ENCODE results near the gene SELENOW.
"Not testable (repeated sequence)": the region's sequence is repeated elsewhere in the genome, so short reads cannot be mapped to it uniquely, and the experiment has no call there.

Gene SELENOW

DNA sequence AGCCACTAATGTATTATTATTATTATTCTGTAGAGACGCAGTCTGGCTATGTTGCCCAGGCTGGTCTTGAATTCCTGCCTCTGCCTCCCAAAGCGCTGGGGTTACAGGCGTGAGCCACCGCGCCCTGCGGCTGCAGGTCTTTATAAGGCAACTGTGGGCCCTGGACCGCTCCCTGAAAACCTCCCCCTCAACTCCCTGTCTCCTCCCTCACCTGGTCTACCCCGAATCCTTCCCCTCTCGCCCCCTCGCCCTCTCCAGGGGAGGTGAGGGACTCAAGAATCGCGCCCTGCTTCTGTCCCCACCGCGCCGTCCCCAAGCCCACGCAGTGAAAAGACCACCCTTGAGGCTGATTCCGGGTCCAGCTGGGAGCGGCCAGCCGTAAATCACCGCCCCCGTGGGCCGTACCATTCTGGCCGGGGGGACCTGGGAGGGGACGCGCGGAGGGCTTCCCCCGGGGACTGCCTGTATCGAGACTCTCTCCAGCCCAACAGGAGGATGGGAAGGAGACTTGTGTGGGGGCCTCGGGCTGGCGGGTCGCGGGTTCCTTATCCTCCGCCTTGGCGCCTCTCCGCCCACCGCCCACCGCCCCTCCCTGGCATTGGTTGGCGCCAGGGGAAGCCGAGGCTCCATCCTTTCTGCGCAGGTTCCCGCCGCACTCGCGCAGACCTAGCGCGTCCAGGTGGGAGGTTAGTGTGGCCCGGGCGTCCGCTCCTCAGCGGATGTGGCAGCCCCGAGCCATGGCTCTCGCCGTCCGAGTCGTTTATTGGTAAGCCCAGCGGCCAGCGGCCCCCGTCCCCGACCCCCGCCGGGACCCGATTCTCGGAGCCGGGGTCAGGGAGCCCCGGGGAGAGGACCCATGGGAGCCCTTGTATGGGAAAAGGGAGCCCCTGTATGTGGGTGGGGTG is at the start of gene SELENOW:
SELENOW (plus strand) TSS at position 655 of the 905 bp plus-strand sequence; CDS start at position 738, 83 bp downstream.
- DNase-seq (ENCODE audit: low spot score), result peak; percentile 95

DNA sequence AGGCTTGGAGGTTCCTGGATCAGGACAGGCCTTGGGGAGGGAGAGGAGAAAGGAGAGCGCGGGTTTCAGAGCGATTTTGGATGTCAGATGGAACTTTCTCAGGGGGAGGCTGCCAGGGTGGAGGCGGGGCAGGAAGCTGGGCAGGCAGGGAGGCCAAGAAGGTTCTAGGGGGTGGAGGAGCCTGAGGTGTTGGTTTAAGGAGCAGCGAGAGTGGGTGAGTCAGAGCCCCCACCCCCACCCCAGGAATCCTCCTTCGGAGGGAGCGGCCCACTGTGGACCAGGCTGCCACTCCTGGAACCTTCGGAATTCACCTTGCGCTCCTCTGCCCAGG is 49.1 kb upstream of the SELENOW start:
- DNase-seq (ENCODE audit: low spot score), result no peak

DNA sequence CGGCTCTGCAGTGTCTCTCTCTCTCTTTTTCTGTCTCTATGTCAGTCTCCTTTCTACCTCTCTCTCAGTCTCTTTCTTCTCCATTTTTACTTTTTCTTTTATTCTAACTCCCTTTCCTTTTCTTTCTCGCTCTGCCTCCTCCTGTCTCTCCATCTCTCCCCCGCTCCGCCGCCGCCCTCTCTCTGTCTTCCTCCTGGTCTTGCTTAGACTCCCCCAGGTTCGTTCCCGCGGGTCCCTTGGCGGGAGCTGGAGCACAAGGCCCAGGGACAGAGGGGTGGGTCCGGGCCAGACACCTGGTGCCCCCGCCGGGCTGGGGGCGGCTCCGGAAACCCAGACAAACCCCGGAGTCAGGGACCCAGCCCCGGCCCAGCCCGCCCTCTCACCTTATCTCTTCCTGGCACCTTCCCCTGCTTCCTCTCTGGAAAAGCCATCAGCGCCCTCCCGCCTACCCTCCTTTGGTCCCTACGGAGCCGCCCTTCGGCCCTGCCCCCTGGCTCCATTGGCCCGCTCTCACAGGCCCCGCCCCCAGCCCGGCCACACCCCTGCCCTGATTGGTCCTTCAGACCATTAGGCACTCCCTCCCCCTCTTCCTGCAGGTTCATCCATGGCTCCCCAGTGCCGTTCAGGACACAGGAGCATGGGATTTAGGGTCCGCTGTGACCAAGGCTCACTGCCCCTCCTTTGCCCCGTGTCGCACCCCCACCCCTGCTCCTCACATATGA is 48.5 kb upstream of the SELENOW start:
- DNase-seq (ENCODE audit: low spot score), result no peak

DNA sequence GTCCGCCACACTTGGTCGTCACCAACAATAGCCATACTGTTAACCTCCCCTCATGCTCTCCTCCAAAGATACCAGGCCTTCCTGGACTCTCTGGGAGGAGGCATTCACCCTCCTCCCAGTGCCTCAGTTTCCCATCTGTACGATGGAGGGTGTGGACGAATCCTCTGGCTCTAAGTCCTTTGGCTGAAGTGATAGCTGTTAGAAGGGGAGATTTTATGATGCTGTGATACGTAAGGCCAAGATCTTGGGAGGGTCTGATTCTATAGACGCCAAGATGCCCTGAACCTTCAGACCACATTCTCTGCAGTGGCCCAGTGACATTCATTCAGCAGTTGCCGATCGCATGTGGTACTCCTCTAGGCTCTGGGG is 48.0 kb upstream of the SELENOW start:
- DNase-seq (ENCODE audit: low spot score), result no peak

DNA sequence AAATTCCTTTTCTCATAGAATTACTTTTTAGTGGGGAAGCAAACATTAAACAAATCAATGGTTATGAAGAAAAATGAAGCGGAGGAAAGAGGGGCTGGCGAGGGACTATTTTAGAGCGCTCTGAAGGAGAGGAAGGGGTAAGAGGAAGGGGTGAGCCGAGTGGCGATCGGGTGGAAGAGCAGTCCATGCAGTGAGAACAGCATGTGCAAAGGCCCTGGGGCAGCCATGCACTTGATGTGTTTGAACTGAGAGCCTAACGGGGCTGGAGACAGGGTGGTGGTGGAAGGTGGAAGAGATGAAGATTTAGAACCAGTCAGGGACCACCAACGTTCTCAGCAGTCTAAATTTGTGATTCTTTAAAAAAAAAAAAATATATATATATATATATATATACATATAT is 47.6 kb upstream of the SELENOW start:
- no peak for DNase-seq (ENCODE audit: low spot score)

DNA sequence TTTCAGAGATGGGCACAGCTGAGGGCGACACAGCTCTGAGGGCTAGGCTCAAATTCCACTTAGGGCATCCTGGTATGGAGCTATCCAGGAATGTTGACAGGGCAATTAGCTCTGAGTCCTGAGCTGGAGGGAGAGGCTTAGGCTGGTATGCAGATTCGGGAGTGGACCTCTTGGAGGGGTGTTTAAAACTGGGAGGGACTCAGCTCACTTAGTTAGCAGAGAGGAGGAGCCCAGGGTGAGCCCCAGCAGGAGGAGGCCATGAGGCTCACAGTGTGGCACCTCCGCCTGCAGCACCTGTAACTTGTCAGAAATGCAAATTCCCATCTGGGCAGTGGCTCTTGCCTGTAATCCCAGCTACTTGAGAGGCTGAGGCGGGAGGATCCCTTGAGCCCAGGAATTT is 43.4 kb upstream of the SELENOW start:
- DNase-seq (ENCODE audit: low spot score), result no peak

DNA sequence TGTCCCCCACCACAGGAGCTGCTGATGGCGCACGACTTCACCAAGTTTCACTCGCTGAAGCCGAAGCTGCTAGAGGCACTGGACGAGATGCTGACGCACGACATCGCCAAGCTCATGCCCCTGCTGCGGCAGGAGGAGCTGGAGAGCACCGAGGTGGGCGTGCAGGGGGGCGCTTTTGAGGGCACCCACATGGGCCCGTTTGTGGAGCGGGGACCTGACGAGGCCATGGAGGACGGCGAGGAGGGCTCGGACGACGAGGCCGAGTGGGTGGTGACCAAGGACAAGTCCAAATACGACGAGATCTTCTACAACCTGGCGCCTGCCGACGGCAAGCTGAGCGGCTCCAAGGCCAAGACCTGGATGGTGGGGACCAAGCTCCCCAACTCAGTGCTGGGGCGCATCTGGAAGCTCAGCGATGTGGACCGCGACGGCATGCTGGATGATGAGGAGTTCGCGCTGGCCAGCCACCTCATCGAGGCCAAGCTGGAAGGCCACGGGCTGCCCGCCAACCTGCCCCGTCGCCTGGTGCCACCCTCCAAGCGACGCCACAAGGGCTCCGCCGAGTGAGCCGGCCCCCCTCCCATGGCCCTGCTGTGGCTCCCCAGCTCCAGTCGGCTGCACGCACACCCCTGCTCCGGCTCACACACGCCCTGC is 37.5 kb upstream of the SELENOW start:
- no peak for DNase-seq (ENCODE audit: low spot score)

DNA sequence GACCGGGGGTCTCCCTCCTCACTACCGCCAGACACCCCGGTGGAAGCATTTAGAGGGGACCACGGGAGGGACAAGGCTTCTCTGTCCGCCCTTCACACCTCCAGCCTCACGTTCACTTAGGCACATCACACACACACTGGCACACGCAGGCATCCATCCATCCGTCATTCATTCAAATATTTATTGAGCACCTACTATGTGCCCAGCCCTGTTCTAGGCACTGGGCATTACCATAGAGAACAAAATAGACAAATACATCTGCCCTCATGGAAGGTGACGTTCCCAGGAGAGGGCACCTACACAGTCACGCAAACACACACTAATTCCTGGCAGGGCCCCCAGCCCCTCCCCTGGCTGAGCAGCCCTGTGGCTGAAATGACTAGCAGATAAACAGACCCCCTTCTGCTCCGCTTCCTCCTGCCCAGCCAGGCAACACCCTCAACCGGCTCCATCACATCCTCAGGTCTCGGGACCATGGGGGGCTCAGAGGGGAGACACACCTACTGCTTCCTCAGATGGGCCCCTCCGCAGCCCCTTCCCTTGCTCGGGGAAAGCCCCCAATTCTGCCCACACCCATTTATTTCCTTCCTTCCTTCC is 36.9 kb upstream of the SELENOW start:
- no peak for DNase-seq (ENCODE audit: low spot score)

DNA sequence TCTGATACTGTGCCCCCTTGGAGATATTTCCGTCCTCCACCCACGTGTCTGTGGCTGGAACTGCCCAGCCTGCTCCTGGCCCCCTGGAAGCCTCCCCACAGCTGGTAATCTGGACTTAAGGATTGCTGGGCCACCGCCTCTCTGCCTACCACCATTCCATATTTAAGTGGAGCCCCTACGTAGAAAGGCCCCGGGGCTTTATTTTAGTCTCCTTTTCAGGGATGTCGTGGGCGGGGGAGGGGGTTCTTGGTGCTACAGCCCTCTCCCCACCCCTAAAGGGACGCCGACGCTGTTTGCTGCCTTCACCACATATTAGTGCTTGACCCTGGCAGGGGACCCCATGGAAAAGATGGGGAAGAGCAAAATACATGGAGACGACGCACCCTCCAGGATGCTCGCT is 35.9 kb upstream of the SELENOW start:
- DNase-seq (ENCODE audit: low spot score), result no peak

DNA sequence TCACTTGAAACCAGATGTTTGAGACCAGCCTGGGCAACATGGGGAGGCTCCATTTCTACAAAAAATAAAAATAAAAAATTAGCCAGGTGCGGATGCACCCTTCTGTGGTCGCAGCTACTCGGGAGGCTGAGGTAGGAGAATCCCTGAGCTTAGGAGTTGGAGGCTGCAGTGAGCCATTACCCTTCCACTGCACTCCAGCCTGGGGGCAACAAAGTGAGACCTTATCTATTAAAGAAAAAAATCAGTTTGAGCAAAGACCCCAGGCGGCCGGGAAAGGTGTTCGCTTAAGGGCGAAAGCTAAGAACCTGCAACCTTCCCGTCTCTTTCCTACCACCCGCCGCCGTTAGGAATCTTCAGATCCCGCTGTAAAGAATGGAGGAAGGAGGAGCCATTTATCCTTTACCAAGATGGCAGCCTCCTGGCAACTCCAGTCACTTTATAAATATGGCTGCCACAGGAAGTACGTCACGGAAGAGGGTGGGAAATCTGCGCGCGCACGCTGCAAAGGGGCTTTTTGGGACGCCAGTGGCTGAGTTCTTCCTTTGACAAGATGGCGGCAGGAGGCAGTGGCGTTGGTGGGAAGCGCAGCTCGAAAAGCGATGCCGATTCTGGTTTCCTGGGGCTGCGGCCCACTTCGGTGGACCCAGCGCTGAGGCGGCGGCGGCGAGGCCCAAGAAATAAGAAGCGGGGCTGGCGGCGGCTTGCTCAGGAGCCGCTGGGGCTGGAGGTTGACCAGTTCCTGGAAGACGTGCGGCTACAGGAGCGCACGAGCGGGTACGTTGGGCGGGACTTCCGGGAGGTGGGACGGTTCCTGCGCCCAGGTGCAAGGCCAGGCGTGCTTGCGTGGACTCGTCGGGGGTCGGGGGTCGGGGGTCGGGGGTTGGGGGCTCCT is 33.2 kb upstream of the SELENOW start, which contains the start of gene NOP53:
NOP53 (plus strand) TSS at position 537 of the 892 bp plus-strand sequence; CDS start at position 551, 14 bp downstream.
- peak; percentile 94 for DNase-seq (ENCODE audit: low spot score)

DNA sequence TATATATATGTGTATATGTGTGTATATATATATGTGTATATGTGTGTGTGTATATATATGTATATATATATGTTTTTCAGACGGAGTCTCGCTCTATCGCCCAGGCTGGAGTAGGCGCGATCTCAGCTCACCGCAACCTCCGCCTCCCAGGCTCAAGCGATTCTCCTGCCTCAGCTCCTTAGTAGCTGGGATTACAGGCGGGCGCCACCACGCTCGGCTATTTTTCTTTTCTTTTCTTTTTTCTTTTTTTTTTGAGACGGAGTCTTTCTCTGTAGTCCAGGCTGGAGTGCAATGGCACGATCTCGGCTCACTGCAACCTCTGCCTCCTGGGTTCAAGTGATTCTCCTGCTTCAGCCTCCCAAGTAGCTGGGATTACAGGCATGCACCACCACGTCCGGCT is 32.4 kb upstream of the SELENOW start:
- not testable (repeated sequence) for DNase-seq (ENCODE audit: low spot score)

DNA sequence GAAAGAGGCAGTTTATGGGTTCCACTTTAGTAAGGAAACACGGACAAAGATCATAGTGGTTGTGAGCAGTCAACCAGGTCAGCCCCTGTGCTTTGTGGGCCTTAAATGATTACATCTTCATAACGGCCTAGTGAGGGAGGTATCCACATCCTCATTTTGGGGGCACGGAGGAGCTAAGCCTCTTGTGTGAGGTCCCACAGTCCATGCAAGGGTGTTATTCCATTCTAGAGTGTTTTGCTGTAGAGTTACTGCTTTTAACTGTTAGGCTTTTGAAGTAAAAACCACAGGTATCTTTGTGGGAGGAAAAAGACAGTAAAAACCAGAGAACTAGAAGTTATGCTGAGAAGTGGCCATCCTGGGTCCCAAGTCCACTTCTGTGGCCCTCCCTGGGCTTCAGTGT is 29.2 kb upstream of the SELENOW start:
- no peak for DNase-seq (ENCODE audit: low spot score)

DNA sequence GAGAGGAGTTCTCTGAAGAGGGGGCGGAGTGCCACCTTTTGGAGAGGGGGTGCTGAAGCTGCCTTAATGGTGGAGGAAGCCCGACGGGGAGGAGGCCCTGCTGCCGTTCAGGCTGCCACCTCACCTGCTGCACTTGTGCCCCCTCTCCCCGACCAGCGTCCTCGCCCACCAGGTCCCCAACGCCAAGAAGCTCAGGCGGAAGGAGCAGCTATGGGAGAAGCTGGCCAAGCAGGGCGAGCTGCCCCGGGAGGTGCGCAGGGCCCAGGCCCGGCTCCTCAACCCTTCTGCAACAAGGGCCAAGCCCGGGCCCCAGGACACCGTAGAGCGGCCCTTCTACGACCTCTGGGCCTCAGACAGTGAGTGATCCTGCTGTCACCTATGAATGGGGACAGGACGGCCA is 27.8 kb upstream of the SELENOW start:
- no peak for DNase-seq (ENCODE audit: low spot score)

DNA sequence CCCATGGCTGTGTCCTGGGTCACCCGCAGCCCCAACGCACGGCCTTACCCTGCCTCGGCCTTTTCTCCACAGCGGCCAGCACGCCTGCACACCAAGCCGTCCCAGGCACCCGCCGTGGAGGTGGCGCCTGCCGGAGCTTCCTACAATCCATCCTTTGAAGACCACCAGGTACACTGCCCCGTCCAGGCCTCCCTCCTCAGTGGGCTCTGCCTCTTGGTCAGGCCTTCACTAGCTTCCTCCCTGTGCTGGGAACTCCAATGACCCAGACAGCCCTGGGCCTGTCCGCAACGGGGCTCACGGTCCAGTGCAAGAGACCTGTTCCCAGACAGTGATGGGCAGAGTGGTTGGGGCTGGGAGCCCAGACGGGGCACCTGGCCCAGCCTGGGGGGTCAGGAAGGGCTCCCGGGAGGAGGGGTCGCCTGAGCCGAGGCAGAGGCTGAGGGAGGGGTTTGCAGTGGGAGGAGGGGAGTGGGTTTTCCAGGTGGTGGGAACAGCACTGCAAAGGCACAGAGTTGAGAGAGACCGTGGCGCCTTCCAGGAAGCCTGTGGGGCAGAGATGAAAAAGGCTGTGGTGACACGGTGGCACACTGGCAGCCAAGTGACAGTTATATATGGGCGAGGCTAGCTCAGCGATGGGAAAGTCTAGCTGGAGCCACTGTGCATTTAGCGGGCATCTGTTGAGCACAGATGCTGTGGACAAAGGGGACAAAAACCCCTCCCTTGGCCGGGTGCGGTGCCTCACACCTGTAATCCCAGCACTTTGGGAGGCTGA is 25.9 kb upstream of the SELENOW start:
- no peak for DNase-seq (ENCODE audit: low spot score)

DNA sequence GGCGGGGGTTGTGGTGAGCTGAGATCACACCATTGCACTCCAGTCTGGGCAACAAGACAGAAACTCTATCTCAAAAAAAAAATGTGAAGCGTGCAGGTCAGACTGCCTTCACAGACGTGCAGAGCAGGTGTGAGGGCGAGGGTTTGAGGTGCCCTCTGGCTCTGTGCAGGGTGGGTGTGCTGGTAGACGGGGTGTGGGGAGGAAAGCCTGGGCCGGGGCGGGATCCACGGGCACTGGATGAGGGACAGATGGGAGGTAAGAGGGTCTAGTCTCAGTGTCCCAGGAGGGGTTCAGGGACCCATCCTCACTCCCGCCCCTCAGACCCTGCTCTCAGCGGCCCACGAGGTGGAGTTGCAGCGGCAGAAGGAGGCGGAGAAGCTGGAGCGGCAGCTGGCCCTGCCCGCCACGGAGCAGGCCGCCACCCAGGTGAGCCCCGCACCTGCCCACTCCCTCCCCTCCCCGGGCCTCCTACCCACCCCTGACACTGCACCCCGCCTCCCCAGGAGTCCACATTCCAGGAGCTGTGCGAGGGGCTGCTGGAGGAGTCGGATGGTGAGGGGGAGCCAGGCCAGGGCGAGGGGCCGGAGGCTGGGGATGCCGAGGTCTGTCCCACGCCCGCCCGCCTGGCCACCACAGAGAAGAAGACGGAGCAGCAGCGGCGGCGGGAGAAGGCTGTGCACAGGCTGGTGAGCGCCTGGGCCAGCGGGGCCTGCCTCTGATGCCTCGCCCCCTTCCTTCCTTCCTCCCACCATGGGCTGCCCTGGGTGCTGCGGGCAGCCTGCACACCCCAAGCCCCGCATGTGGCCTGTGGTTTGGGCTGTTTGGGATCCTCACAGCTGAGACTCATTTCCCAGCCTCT is 24.1 kb upstream of the SELENOW start:
- no peak for DNase-seq (ENCODE audit: low spot score)

DNA sequence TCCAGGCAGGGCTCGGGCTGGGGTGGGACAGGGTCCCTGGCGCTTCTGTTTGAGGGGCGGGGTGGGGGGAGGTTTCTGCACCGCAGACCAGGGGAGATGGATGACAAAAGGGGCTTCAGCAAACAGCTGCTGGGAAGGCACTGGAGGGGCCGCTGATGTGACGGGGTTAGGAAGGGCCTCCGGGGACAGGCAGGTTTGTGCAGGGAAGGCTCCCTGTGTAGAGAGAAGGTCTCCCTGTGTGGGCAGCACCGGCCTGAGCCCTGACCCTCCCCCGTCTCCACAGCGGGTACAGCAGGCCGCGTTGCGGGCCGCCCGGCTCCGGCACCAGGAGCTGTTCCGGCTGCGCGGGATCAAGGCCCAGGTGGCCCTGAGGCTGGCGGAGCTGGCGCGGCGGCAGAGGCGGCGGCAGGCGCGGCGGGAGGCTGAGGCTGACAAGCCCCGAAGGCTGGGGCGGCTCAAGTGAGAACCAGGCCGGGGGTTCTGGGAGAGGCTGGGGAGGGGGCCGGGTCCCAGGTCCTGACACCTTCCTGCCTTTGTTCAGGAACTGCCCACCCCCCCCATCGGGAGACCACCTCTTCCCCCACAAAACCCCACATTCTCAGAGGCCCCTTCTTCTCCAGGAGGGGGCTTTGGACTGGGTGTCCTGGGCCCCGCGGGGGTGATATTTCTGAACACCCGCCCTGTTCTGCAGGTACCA is 23.3 kb upstream of the SELENOW start:
- no peak for DNase-seq (ENCODE audit: low spot score)

DNA sequence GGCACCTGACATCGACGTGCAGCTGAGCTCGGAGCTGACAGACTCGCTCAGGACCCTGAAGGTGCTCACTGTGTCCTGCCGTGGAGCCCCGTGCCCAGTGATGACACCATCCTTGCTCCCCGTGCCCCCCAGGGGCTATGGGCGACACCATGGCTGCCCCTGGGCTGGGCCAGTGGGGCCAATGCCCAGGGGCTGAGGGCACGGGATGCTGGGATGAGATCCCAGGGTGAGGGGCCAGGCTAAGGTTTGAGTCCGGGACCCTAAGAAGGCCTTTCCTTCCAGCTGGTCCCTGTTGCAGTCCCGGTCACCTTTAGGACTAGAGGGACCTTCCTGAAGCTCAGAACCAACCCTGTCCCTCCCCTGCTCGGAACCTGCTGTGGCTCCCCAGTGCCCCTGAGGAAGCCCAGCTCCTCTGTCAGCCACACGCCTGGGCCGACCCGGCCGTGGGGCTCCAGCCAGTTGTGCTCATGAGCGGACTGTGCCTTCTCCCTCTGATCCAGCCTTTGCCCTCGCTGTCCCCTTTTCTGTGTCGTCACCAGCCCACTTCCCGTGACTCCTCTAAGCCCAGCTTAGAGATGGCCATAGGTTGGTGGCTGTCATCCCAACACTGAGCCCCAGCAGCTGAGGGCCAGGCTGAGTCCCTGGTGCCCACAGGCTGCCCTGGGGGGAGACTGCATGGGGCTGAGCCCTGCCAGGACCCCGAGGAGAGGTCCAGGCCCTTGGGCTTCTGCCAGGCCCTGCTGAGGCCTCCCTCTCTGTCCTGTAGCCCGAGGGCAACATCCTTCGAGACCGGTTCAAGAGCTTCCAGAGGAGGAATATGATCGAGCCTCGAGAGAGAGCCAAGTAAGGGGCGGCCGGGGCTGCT is 22.5 kb upstream of the SELENOW start:
- DNase-seq (ENCODE audit: low spot score), result no peak

DNA sequence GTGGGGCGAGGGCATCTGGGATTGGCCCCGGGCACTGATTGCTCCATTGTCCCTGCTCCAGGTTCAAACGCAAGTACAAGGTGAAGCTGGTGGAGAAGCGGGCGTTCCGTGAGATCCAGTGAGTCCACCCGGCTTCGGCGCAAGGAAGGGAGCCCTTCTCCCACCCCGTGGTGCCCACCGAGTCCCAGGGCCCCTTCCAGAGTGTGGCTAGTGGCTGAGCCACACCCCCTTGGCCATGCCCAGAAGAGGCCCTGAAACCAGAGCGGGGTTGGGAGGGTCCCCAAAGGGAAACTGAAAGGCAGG is 21.9 kb upstream of the SELENOW start:
- DNase-seq (ENCODE audit: low spot score), result no peak

Data from D341Med (cell line).